DOHH2 (cell line): Measurements from ENCODE around the gene BEND5.

Experiments
- H3F3A ChIP-seq: fragments of 200-600 bp; sonication (generic), shearing (Covaris generic); 2 replicates; pipeline ENCODE4 v1.6.0; 2016; ENCODE audit warnings: antibody characterized with exemption, mild to moderate bottlenecking; ENCODE audit not compliant: control insufficient read depth, insufficient read depth
- H3K27ac ChIP-seq: fragments of 200-600 bp; sonication (generic); 2 replicates; pipeline ENCODE4 v1.5.1; 2014; ENCODE audit warnings: low read depth, mild to moderate bottlenecking, low read length, moderate library complexity
- H3K27me3 ChIP-seq: fragments of 200-600 bp; sonication (generic); 2 replicates; pipeline ENCODE4 v1.6.1; 2014; ENCODE audit warnings: mild to moderate bottlenecking, low read length, mixed read lengths; ENCODE audit not compliant: control insufficient read depth
- H3K36me3 ChIP-seq: fragments of 200-600 bp; sonication (generic); 2 replicates; pipeline ENCODE4 v1.6.1; 2014; ENCODE audit warnings: mild to moderate bottlenecking, low read length, moderate library complexity, mixed read lengths; ENCODE audit not compliant: control insufficient read depth
- H3K4me1 ChIP-seq: fragments of 200-600 bp; sonication (generic); 2 replicates; pipeline ENCODE4 v1.6.1; 2014; ENCODE audit warnings: mild to moderate bottlenecking, low read length, mixed read lengths; ENCODE audit not compliant: control insufficient read depth
- H3K4me2 ChIP-seq: fragments of 200-600 bp; sonication (generic); 2 replicates; pipeline ENCODE4 v1.6.0; 2014; ENCODE audit warnings: mild to moderate bottlenecking, low read length, moderate library complexity
- H3K4me3 ChIP-seq: fragments of 200-600 bp; sonication (generic); 2 replicates; pipeline ENCODE4 v1.5.1; 2014; ENCODE audit warnings: mild to moderate bottlenecking, low read length, mixed read lengths
- H3K79me2 ChIP-seq: fragments of 200-600 bp; sonication (generic); 2 replicates; pipeline ENCODE4 v1.6.1; 2014; ENCODE audit warnings: mild to moderate bottlenecking, low read length, mixed read lengths; ENCODE audit not compliant: control insufficient read depth
- H3K9me2 ChIP-seq: fragments of 200-600 bp; sonication (generic); replicated peaks from 2 replicates; pipeline ENCODE4 v1.6.1; 2014; ENCODE audit warnings: mild to moderate bottlenecking, low read length, mixed read lengths; ENCODE audit not compliant: control insufficient read depth
- H3K9me3 ChIP-seq: fragments of 200-600 bp; sonication (generic); 2 replicates; pipeline ENCODE4 v1.6.1; 2014; ENCODE audit warnings: antibody characterized with exemption, low read length, mixed read lengths; ENCODE audit not compliant: control insufficient read depth, insufficient read depth
- H4K20me1 ChIP-seq: fragments of 200-600 bp; sonication (generic); 2 replicates; pipeline ENCODE4 v1.6.0; 2014; ENCODE audit warnings: low read depth, mild to moderate bottlenecking, antibody characterized with exemption, low read length, moderate library complexity; ENCODE audit not compliant: control insufficient read depth, insufficient read depth
- CTCF ChIP-seq: fragments of 200-600 bp; sonication (generic); IDR thresholded peaks from one replicate; pipeline ENCODE4 v1.5.1; 2014; ENCODE audit warnings: antibody characterized with exemption, mild to moderate bottlenecking, low read depth, low read length; ENCODE audit not compliant: poor library complexity, severe bottlenecking
- EZH2phosphoT487 ChIP-seq: fragments of 200-600 bp; sonication (generic); IDR thresholded peaks from 2 replicates; pipeline ENCODE4 v1.6.1; 2017; ENCODE audit warnings: borderline replicate concordance, mild to moderate bottlenecking, antibody characterized with exemption, low read length, moderate library complexity, mixed read lengths

BEND5 gene

GRCh38 chr1:48817505-48818114, 40.9 kb upstream of the BEND5 start:
- H3K9me3 ChIP-seq = no peaks in the 10 kb centered on the region
- no peaks in the 10 kb centered on the region for H3K4me1 ChIP-seq
- no peaks in the 10 kb centered on the region for H3F3A ChIP-seq
- no peaks in the 10 kb centered on the region for H4K20me1 ChIP-seq
- no peak overlapping the region for H3K4me2 ChIP-seq
- H3K9me2 ChIP-seq = no peaks in the 10 kb centered on the region
- H3K79me2 ChIP-seq = no peaks in the 10 kb centered on the region
- TF ChIP-seq EZH2phosphoT487 = no peak
- TF ChIP-seq CTCF = peak; percentile 64
- H3K4me3 ChIP-seq = no peak overlapping the region
- no peaks in the 10 kb centered on the region for H3K27me3 ChIP-seq
- no peaks in the 10 kb centered on the region for H3K36me3 ChIP-seq
- H3K27ac ChIP-seq = no peak overlapping the region

- H3K4me1 ChIP-seq = no peaks in the 10 kb centered on the region
- no peak overlapping the region for H3K4me2 ChIP-seq
- no peak overlapping the region for H3K4me3 ChIP-seq
- no peaks in the 10 kb centered on the region for H3K36me3 ChIP-seq
- no peak overlapping the region for H3K27ac ChIP-seq
- H3K9me2 ChIP-seq = no peaks in the 10 kb centered on the region
- no peaks in the 10 kb centered on the region for H3K9me3 ChIP-seq
- H3F3A ChIP-seq = no peaks in the 10 kb centered on the region
- no peaks in the 10 kb centered on the region for H4K20me1 ChIP-seq
- no peak for TF ChIP-seq CTCF
- no peak for TF ChIP-seq EZH2phosphoT487
- no peaks in the 10 kb centered on the region for H3K79me2 ChIP-seq
- no peaks in the 10 kb centered on the region for H3K27me3 ChIP-seq
Observed at GRCh38 chr1:48810740-48811139, 34.0 kb upstream of the BEND5 start.

- Histone ChIP-seq H3K27ac (no peak overlapping the region), H3K27me3 (no peaks in the 10 kb centered on the region), H3K9me2 (no peaks in the 10 kb centered on the region), H3K36me3 (no peaks in the 10 kb centered on the region), H3K79me2 (no peaks in the 10 kb centered on the region), H4K20me1 (no peaks in the 10 kb centered on the region), H3K4me2 (no peak overlapping the region), H3K4me1 (no peaks in the 10 kb centered on the region), H3K9me3 (no peaks in the 10 kb centered on the region), H3K4me3 (no peak overlapping the region), H3F3A (no peaks in the 10 kb centered on the region)
- TF ChIP-seq EZH2phosphoT487 = no peak
- TF ChIP-seq CTCF = no peak
Observed at GRCh38 chr1:48808496-48808895, 31.8 kb upstream of the BEND5 start.
